ENCODE data around the gene UCP3. TPM values are rescaled to one million over a fixed set of nuclear protein-coding genes. Genes with fewer than 3 reads are reported as not detected.

The UCP3 gene
- total RNA-seq, 5 donors from 2014 or later (not counting 1 experiment from before 2014, with no cell fraction given), result 5.7 to 6.8 (median 6.5) TPM

DNA sequence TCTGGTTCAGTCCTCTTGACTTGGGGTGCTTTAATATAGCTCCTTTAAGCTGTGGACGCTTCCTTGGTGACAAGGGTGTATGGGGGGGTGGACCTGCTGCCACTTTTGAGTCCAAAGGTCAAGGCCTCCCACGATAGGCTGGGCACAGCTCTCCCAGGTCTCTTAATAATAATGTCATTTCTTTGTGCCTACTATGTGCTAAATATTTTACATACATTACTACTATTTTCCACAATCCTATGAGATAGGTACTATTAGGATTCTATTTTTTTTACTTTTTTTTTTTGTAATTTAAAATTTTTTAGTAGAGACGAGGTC is 304 bp upstream of the UCP3 start:
- H3K27ac ChIP-seq (ENCODE audit: low read length), result peak overlapping the region; percentile 91
- Mint-ChIP-seq H3K27me3 (no peaks in the 10 kb centered on the region), H3K4me3 (peak overlapping the region in 1 of 3 donors; percentile 62), H3K36me3 (peaks cover 5% of the 10 kb centered on the region), H3K9me3 (no peaks in the 10 kb centered on the region), H3K4me1 (peaks cover 89 to 97% (median 96%) of the 10 kb centered on the region in 3 donors), H3K27ac (peak overlapping the region; percentile 84 to 86)
- no peaks in the 10 kb centered on the region for H3K36me3 ChIP-seq (ENCODE audit: control insufficient read depth in 2 of 2, extremely low read depth in 1 of 2, insufficient read depth in 1 of 2, low read length in 1 of 2)
- ATAC-seq (replicated peaks in 1 of 4) (no peak), DNase-seq (no peak)
- WGBS (ENCODE audit: insufficient coverage), result no CpG with 5 or more reads among the region's 3 CpGs
- ChIA-PET CTCF (no interaction called here), POLR2A (interaction anchor here (1.0 to 1.6 kb wide), 3 partner anchors 14 to 29 kb away, joined by 4 to 5 read pairs (median 4); no protein-coding TSS in a partner anchor)
- no peaks in the 10 kb centered on the region for H3K9me3 ChIP-seq
- H3K4me1 ChIP-seq (ENCODE audit: control insufficient read depth in 1 of 2, extremely low read depth in 1 of 2, insufficient read depth in 2 of 2, low read length in 2 of 2), result peaks cover 80 to 99% of the 10 kb centered on the region in 2 experiments
- no peaks in the 10 kb centered on the region for H3K27me3 ChIP-seq (replicated peaks in 1 of 2; ENCODE audit: control insufficient read depth in 2 of 2, extremely low read depth in 1 of 2, insufficient read depth in 2 of 2, low read length in 1 of 2)
- H3K4me3 ChIP-seq (ENCODE audit: control insufficient read depth in 1 of 2, extremely low read depth in 1 of 2, low read length in 1 of 2), result no peak overlapping the region

- Mint-ChIP-seq H3K9me3 (no peaks in the 10 kb centered on the region), H3K27ac (peak overlapping the region; percentile 84 to 86), H3K4me3 (peak overlapping the region in 1 of 3 donors; percentile 62), H3K4me1 (peaks cover 91 to 98% (median 96%) of the 10 kb centered on the region in 3 donors), H3K27me3 (no peaks in the 10 kb centered on the region), H3K36me3 (peaks cover 14% of the 10 kb centered on the region)
- Histone ChIP-seq H3K27ac (ENCODE audit: low read length) (peak overlapping the region; percentile 91), H3K4me1 (ENCODE audit: control insufficient read depth in 1 of 2, extremely low read depth in 1 of 2, insufficient read depth in 2 of 2, low read length in 2 of 2) (peaks cover 75 to 96% of the 10 kb centered on the region in 2 experiments), H3K36me3 (ENCODE audit: control insufficient read depth in 2 of 2, extremely low read depth in 1 of 2, insufficient read depth in 1 of 2, low read length in 1 of 2) (peaks cover 0 to 10% of the 10 kb centered on the region in 2 donors), H3K4me3 (ENCODE audit: control insufficient read depth in 1 of 2, extremely low read depth in 1 of 2, low read length in 1 of 2) (no peak overlapping the region), H3K9me3 (no peaks in the 10 kb centered on the region), H3K27me3 (replicated peaks in 1 of 2; ENCODE audit: control insufficient read depth in 2 of 2, extremely low read depth in 1 of 2, insufficient read depth in 2 of 2, low read length in 1 of 2) (no peaks in the 10 kb centered on the region)
- POLR2A ChIA-PET, result interaction anchor here (0.6 to 1.6 kb wide), 5 partner anchors 12 to 38 kb away, joined by 4 to 5 read pairs (median 4); no protein-coding TSS in a partner anchor
- no peak for DNase-seq
- 76% methylated on average over 4 of the region's 6 CpGs for WGBS (ENCODE audit: insufficient coverage)
- no peak for ATAC-seq (replicated peaks in 1 of 4)
- CTCF ChIA-PET, result no interaction called here
Observed at GRCh38 chr11:74007691-74008372, 1.1 kb downstream of the UCP3 start.

GRCh38 chr11:74006743-74007304 is 2.1 kb downstream of the UCP3 start:
- Mint-ChIP-seq H3K27me3 (no peaks in the 10 kb centered on the region), H3K36me3 (peaks cover 21% of the 10 kb centered on the region), H3K4me1 (peaks cover 82 to 96% (median 92%) of the 10 kb centered on the region in 3 donors), H3K27ac (peak overlapping the region; percentile 87 to 95), H3K4me3 (peak overlapping the region in 1 of 3 donors; percentile 33), H3K9me3 (no peaks in the 10 kb centered on the region)
- Histone ChIP-seq H3K36me3 (ENCODE audit: control insufficient read depth in 2 of 2, extremely low read depth in 1 of 2, insufficient read depth in 1 of 2, low read length in 1 of 2) (peaks cover 0 to 13% of the 10 kb centered on the region in 2 donors), H3K27me3 (replicated peaks in 1 of 2; ENCODE audit: control insufficient read depth in 2 of 2, extremely low read depth in 1 of 2, insufficient read depth in 2 of 2, low read length in 1 of 2) (no peaks in the 10 kb centered on the region), H3K4me3 (ENCODE audit: control insufficient read depth in 1 of 2, extremely low read depth in 1 of 2, low read length in 1 of 2) (no peak overlapping the region), H3K9me3 (no peaks in the 10 kb centered on the region), H3K27ac (ENCODE audit: low read length) (peak overlapping the region; percentile 91), H3K4me1 (ENCODE audit: control insufficient read depth in 1 of 2, extremely low read depth in 1 of 2, insufficient read depth in 2 of 2, low read length in 2 of 2) (peaks cover 69 to 90% of the 10 kb centered on the region in 2 experiments)
- ChIA-PET POLR2A (interaction anchor here in 1 of 2 donors (0.6 kb wide), 1 partner anchor 21 kb away, joined by 5 read pairs; no protein-coding TSS in a partner anchor), CTCF (no interaction called here)
- WGBS (ENCODE audit: insufficient coverage), result 97% methylated on average over 5 of the region's 7 CpGs
- ATAC-seq (replicated peaks in 1 of 4), result no peak
- no peak for DNase-seq

DNA sequence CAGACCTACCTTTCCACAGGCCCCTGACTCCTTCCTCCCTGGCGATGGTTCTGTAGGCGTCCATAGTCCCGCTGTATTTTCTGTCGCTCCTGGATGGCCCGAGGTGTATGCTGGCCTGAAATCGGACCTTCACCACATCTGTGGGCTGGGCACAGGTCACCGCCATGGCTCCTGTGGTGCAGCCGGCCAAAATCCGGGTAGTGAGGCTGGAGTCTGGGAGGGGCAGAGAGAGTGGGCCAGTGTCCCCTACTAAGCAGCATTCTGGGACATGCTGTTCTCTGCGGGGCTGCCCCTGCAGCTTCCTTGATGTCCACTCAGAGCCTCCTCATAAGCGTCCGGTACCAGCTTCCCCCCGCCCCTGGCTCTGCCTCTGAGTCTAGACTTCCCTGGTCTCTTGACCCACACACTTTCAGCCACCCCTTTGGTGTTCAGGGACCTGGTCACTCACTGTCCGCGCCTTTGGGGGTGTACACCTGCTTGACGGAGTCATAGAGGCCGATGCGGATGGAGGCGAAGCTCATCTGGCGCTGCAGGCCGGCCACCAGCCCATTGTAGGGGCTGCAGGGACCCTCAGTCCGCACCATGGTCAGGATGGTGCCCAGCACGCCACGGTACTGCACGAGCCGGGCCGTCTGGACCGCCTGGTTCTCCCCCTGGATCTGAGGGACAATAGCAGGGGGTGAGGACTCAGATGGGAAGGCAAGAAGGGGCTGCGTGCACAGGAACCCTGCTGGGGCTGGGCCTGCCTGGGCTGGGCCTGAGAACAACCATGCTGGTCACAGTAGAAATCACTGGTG is 3.0 kb downstream of the UCP3 start:
- Mint-ChIP-seq H3K27me3 (no peaks in the 10 kb centered on the region), H3K4me1 (peaks cover 72 to 92% (median 90%) of the 10 kb centered on the region in 3 donors), H3K4me3 (peak overlapping the region in 1 of 3 donors; percentile 82), H3K27ac (peak overlapping the region; percentile 91 to 95), H3K9me3 (no peaks in the 10 kb centered on the region), H3K36me3 (peaks cover 28% of the 10 kb centered on the region)
- ATAC-seq (replicated peaks in 1 of 4), result no peak
- H3K27ac ChIP-seq (ENCODE audit: low read length), result peak overlapping the region; percentile 91
- H3K4me1 ChIP-seq (ENCODE audit: control insufficient read depth in 1 of 2, extremely low read depth in 1 of 2, insufficient read depth in 2 of 2, low read length in 2 of 2), result peaks cover 60 to 90% of the 10 kb centered on the region in 2 experiments
- WGBS (ENCODE audit: insufficient coverage), result 89% methylated on average over 29 of the region's 29 CpGs
- no peaks in the 10 kb centered on the region for H3K9me3 ChIP-seq
- ChIA-PET POLR2A (interaction anchor here (1.0 to 3.4 kb wide), 8 partner anchors 9 to 36 kb away, joined by 4 to 42 read pairs (median 8); partner anchors contain the start of gene UCP2 (in 1 of the 2)), CTCF (interaction anchor here in 1 of 2 donors (1.0 to 2.4 kb wide), 6 partner anchors 11 to 36 kb away, joined by 3 to 17 read pairs (median 6); partner anchors contain the start of gene UCP2)
- no peaks in the 10 kb centered on the region for H3K27me3 ChIP-seq (replicated peaks in 1 of 2; ENCODE audit: control insufficient read depth in 2 of 2, extremely low read depth in 1 of 2, insufficient read depth in 2 of 2, low read length in 1 of 2)
- peaks cover 0 to 16% of the 10 kb centered on the region in 2 donors for H3K36me3 ChIP-seq (ENCODE audit: control insufficient read depth in 2 of 2, extremely low read depth in 1 of 2, insufficient read depth in 1 of 2, low read length in 1 of 2)
- H3K4me3 ChIP-seq (ENCODE audit: control insufficient read depth in 1 of 2, extremely low read depth in 1 of 2, low read length in 1 of 2), result peak overlapping the region in 1 of 2 donors; percentile 26
- no peak for DNase-seq

DNA sequence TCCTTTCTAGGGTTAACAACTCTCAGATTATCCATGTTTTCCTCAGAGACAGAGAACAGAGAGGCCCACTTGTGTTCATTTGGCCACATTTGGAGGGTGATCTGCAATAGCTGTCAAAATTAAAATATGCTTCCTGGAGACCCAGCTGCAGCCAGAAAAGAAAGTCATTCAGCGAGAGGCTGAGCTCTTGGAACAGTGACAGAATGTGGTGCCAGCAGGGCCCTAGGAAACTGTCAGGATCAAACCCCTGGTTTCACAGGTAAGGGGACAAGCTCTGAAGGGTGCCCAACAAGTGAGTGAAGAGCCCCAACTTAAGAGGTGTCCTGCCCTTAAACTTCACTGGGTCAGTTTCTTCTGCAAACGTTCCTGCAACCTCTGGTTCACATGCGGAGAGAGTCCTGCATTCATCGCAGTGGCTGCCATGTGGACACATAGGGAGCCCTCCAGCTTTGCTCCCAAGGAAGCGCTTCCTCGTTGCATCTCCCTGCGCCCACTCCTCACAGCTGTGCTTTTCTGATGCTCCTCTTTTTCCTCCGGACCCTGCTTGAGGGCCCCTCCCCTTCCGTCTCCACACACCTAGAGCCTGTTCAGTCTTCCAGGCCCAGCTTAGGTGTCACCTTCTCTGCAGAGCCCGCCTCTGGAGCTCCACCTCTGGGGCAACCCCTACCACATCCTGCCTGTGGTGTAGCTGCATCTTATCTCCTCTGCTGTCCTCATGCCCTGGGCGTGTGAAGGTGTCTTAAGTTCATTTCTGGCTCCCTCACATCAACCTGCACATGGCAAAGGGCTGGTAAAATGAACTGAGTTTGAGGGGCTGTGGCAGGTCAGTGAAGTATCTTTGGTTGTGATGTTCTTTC is 3.9 kb downstream of the UCP3 start:
- ChIA-PET POLR2A (interaction anchor here (0.8 to 3.4 kb wide), 11 partner anchors 9 to 166 kb away, joined by 3 to 42 read pairs (median 5); partner anchors contain the start of genes C2CD3 (in 1 of the 2) and UCP2 (in 1 of the 2)), CTCF (interaction anchor here in 1 of 2 donors (0.5 to 2.4 kb wide), 9 partner anchors 10 to 385 kb away, joined by 3 to 17 read pairs (median 5); partner anchors contain the start of gene UCP2)
- H3K36me3 ChIP-seq (ENCODE audit: control insufficient read depth in 2 of 2, extremely low read depth in 1 of 2, insufficient read depth in 1 of 2, low read length in 1 of 2), result peaks cover 0 to 22% of the 10 kb centered on the region in 2 donors
- no peaks in the 10 kb centered on the region for H3K9me3 Mint-ChIP-seq
- peak overlapping the region; percentile 26 to 35 for H3K4me3 ChIP-seq (ENCODE audit: control insufficient read depth in 1 of 2, extremely low read depth in 1 of 2, low read length in 1 of 2)
- H3K36me3 Mint-ChIP-seq, result peaks cover 32% of the 10 kb centered on the region
- peaks cover 65 to 87% (median 85%) of the 10 kb centered on the region in 3 donors for H3K4me1 Mint-ChIP-seq
- H3K4me3 Mint-ChIP-seq, result peak overlapping the region; percentile 50 to 82 (median 74)
- no peaks in the 10 kb centered on the region for H3K27me3 Mint-ChIP-seq
- no peaks in the 10 kb centered on the region for H3K27me3 ChIP-seq (replicated peaks in 1 of 2; ENCODE audit: control insufficient read depth in 2 of 2, extremely low read depth in 1 of 2, insufficient read depth in 2 of 2, low read length in 1 of 2)
- ATAC-seq (replicated peaks in 1 of 4), result peak; percentile 99 to 100 (median 100)
- H3K4me1 ChIP-seq (ENCODE audit: control insufficient read depth in 1 of 2, extremely low read depth in 1 of 2, insufficient read depth in 2 of 2, low read length in 2 of 2), result peaks cover 52 to 87% of the 10 kb centered on the region in 2 experiments
- DNase-seq, result peak; percentile 70 to 94 (median 88)
- H3K9me3 ChIP-seq, result no peaks in the 10 kb centered on the region
- 6% methylated on average over 10 of the region's 11 CpGs for WGBS (ENCODE audit: insufficient coverage)
- H3K27ac ChIP-seq (ENCODE audit: low read length), result peak overlapping the region; percentile 91
- peak overlapping the region; percentile 91 to 95 for H3K27ac Mint-ChIP-seq
